ENCODE results near the gene AP3S2.
"Not testable (repeated sequence)": the region's sequence is repeated elsewhere in the genome, so short reads cannot be mapped to it uniquely, and the experiment has no call there.

Gene AP3S2

GRCh38 chr15:89903858-89904130, 10.0 kb upstream of the AP3S2 start:
- DNase-seq = no peak

GRCh38 chr15:89903015-89903857, 9.4 kb upstream of the AP3S2 start:
- DNase-seq = no peak

- no peak for DNase-seq
Observed at GRCh38 chr15:89900849-89901248, 7.1 kb upstream of the AP3S2 start.

GRCh38 chr15:89899951-89900567, 6.3 kb upstream of the AP3S2 start:
- DNase-seq = no peak

GRCh38 chr15:89899295-89899945, 5.6 kb upstream of the AP3S2 start:
- no peak for DNase-seq

- DNase-seq = peak in 10 of 58 donors; percentile 4 to 22 (median 7)
Observed at GRCh38 chr15:89898614-89899294, 5.0 kb upstream of the AP3S2 start.

GRCh38 chr15:89898146-89898545, 4.4 kb upstream of the AP3S2 start:
- DNase-seq = no peak

- DNase-seq = no peak
Observed at GRCh38 chr15:89893027-89893426, 767 bp downstream of the AP3S2 start.

- no peak for DNase-seq
Observed at GRCh38 chr15:89888214-89888804, 5.5 kb downstream of the AP3S2 start.

GRCh38 chr15:89885611-89886010, 8.2 kb downstream of the AP3S2 start:
- no peak for DNase-seq

GRCh38 chr15:89885179-89885578, 8.6 kb downstream of the AP3S2 start:
- DNase-seq = not testable (repeated sequence)

GRCh38 chr15:89883518-89883917, 10.3 kb downstream of the AP3S2 start:
- DNase-seq = no peak

GRCh38 chr15:89880727-89881126, 13.1 kb downstream of the AP3S2 start:
- no peak for DNase-seq

- DNase-seq = no peak
Observed at GRCh38 chr15:89878323-89878722, 15.5 kb downstream of the AP3S2 start.

- no peak for DNase-seq
Observed at GRCh38 chr15:89877083-89877425, 16.7 kb downstream of the AP3S2 start.

GRCh38 chr15:89876396-89877082, 17.3 kb downstream of the AP3S2 start:
- no peak for DNase-seq

GRCh38 chr15:89875741-89876140, 18.1 kb downstream of the AP3S2 start:
- no peak for DNase-seq

- peak in 55 of 58 donors; percentile 20 to 89 (median 57) for DNase-seq
Observed at GRCh38 chr15:89874926-89875564, 18.7 kb downstream of the AP3S2 start.

GRCh38 chr15:89870688-89871288, 23.0 kb downstream of the AP3S2 start:
- no peak for DNase-seq

GRCh38 chr15:89870006-89870405, 23.8 kb downstream of the AP3S2 start:
- DNase-seq = no peak
